Islet precursor cell (in vitro differentiated cells): ENCODE data around the gene SIX1.

Source experiments
- DNase-seq: peaks from one replicate; pipeline ENCODE4 v3.0.0-alpha.2; 2018

The SIX1 gene

GRCh38 chr14:60648934-60649874 is at the start of gene SIX1:
Gene SIX1, minus strand, starts transcription at chr14:60649477. Its CDS starts 288 bp downstream, at chr14:60649189.
- peak; percentile 92 for DNase-seq

- no peak for DNase-seq
Measured at GRCh38 chr14:60695327-60695726, 46.0 kb upstream of the SIX1 start.

GRCh38 chr14:60691383-60692113 is 42.3 kb upstream of the SIX1 start:
- no peak for DNase-seq

GRCh38 chr14:60686865-60687264 is 37.6 kb upstream of the SIX1 start:
- DNase-seq, result no peak

GRCh38 chr14:60684203-60684602 is 34.9 kb upstream of the SIX1 start:
- DNase-seq, result peak; percentile 86

- DNase-seq, result no peak
Measured at GRCh38 chr14:60681271-60681670, 32.0 kb upstream of the SIX1 start.

GRCh38 chr14:60680511-60680910 is 31.2 kb upstream of the SIX1 start:
- DNase-seq, result no peak

GRCh38 chr14:60679566-60680258 is 30.4 kb upstream of the SIX1 start:
- no peak for DNase-seq

GRCh38 chr14:60677701-60678100 is 28.4 kb upstream of the SIX1 start:
- no peak for DNase-seq

- no peak for DNase-seq
Measured at GRCh38 chr14:60670989-60671388, 21.7 kb upstream of the SIX1 start.

- DNase-seq, result no peak
Measured at GRCh38 chr14:60668431-60669112, 19.3 kb upstream of the SIX1 start.

- DNase-seq, result no peak
Measured at GRCh38 chr14:60665177-60665550, 15.9 kb upstream of the SIX1 start.

GRCh38 chr14:60662982-60663381 is 13.7 kb upstream of the SIX1 start:
- DNase-seq, result no peak

- DNase-seq, result no peak
Measured at GRCh38 chr14:60661721-60662120, 12.4 kb upstream of the SIX1 start.

- DNase-seq, result no peak
Measured at GRCh38 chr14:60658909-60659585, 9.8 kb upstream of the SIX1 start.

- no peak for DNase-seq
Measured at GRCh38 chr14:60658211-60658690, 9.0 kb upstream of the SIX1 start.

- DNase-seq, result no peak
Measured at GRCh38 chr14:60657456-60658210, 8.4 kb upstream of the SIX1 start.

- DNase-seq, result peak; percentile 85
Measured at GRCh38 chr14:60656686-60657455, 7.6 kb upstream of the SIX1 start.

- DNase-seq, result peak; percentile 67
Measured at GRCh38 chr14:60655898-60656685, 6.8 kb upstream of the SIX1 start.
